GM12878 (cell line): ENCODE results near the gene DIAPH1. TPM values are rescaled to one million over a fixed set of nuclear protein-coding genes. Genes with fewer than 3 reads are reported as not detected.
A peak's percentile ranks its signal among the peaks of the same experiment; 100 is the strongest.

ENCODE experiments used
- CEBPB ChIP-seq, 2 experiments: fragments of 150-350 bp in 1 of 2; IDR thresholded peaks; 2 replicates each; pipeline ENCODE4 v1.6.1; 2012 to 2014; ENCODE audit warnings: low read depth in 2 of 2, low read length in 2 of 2, borderline replicate concordance in 1 of 2, inconsistent platforms in 1 of 2
- HDAC2 ChIP-seq: fragments of 200-600 bp; sonication (generic); IDR thresholded peaks from 2 replicates; pipeline ENCODE4 v1.6.1; 2017
- NFYB ChIP-seq: IDR thresholded peaks from 2 replicates; pipeline ENCODE4 v1.6.1; 2011; ENCODE audit warnings: low read depth, mild to moderate bottlenecking, low read length, improper control_type of control experiment, moderate library complexity; ENCODE audit not compliant: insufficient read depth
- NRF1 ChIP-seq: conservative IDR thresholded peaks from 2 replicates; pipeline ENCODE4 v1.6.1; 2011; ENCODE audit warnings: mild to moderate bottlenecking, low read depth, low read length, improper control_type of control experiment
- POU2F2 ChIP-seq: IDR thresholded peaks from 3 replicates; pipeline ENCODE4 v1.6.1; 2011; ENCODE audit warnings: low read depth, mild to moderate bottlenecking, low read length, borderline replicate concordance
- SMAD1 ChIP-seq: fragments of 450-650 bp; IDR thresholded peaks from 2 replicates; pipeline ENCODE4 v1.6.1; 2018; ENCODE audit warnings: mild to moderate bottlenecking, low read depth; ENCODE audit not compliant: partially characterized antibody
- YBX1 ChIP-seq: fragments of 450-650 bp; IDR thresholded peaks from 2 replicates; pipeline ENCODE4 v1.6.1; 2016; ENCODE audit warnings: antibody characterized with exemption
- YY1 ChIP-seq: IDR thresholded peaks from 2 replicates; pipeline ENCODE4 v1.6.1; 2011; ENCODE audit warnings: low read depth, mild to moderate bottlenecking, low read length
- ZNF217 ChIP-seq: fragments of 450-650 bp; IDR thresholded peaks from 2 replicates; pipeline ENCODE4 v1.6.1; 2017; ENCODE audit warnings: antibody characterized with exemption, mild to moderate bottlenecking
- ZSCAN29 ChIP-seq: fragments of 450-650 bp; IDR thresholded peaks from 2 replicates; pipeline ENCODE4 v1.6.1; 2017; ENCODE audit warnings: mild to moderate bottlenecking, moderate library complexity
- polyA plus RNA-seq, 11 experiments: library from polyadenylated mRNA; depleted of rRNA in 4 of 11; unstranded in 6 of 11; stranded (reverse) in 5 of 11; fragments of >200 nt; fragmentation: Nextera tagmentation in 4 of 11; fragmentation: Illumina TruSeq in 1 of 11; extraction: Ambion mirVana in 4 of 11; extraction: Trizol in 1 of 11; gene quantifications; 1 replicate in 1 of 11; 2 replicates in 10 of 11; pipeline versions ENCODE4 v1.2.1 to v1.2.3, GENCODE V29; 2011 to 2016; ENCODE audit warnings: inconsistent platforms in 2 of 11, missing spikeins in 2 of 11, low read depth in 1 of 11
- total RNA-seq, 4 experiments: library from RNA; depleted of rRNA in 3 of 4; stranded (reverse); fragments of >200 nt in 3 of 4; fragmentation: Illumina TruSeq in 1 of 4; extraction: Trizol in 1 of 4; gene quantifications; 2 replicates each; pipeline versions ENCODE4 v1.2.1 to v1.2.3, GENCODE V29; 2013 to 2021
- TF ChIP-seq, protein P1 (sequence below): IDR thresholded peaks from 2 replicates; pipeline ENCODE4 v1.6.1; 2011; ENCODE audit warnings: low read depth, mild to moderate bottlenecking, low read length, moderate library complexity, borderline replicate concordance; ENCODE audit errors: extremely low read depth
- TF ChIP-seq, protein P2 (sequence below): fragments of 450-650 bp; IDR thresholded peaks from 2 replicates; pipeline ENCODE4 v1.6.1; 2017; ENCODE audit warnings: antibody characterized with exemption, mild to moderate bottlenecking, moderate library complexity
- TF ChIP-seq, protein P3 (sequence below): IDR thresholded peaks from 2 replicates; pipeline ENCODE4 v1.6.1; 2012; ENCODE audit warnings: low read length, inconsistent platforms
- TF ChIP-seq, protein P4 (sequence below): fragments of 450-650 bp; IDR thresholded peaks from 2 replicates; pipeline ENCODE4 v1.6.1; 2016; ENCODE audit warnings: mild to moderate bottlenecking

DIAPH1 gene
- total and polyA plus RNA-seq, 10 of the 15 experiments (the other 5 are each of a cell fraction or from before 2014, with no cell fraction given): 37.8 to 168 (median 59.0) TPM

DNA sequence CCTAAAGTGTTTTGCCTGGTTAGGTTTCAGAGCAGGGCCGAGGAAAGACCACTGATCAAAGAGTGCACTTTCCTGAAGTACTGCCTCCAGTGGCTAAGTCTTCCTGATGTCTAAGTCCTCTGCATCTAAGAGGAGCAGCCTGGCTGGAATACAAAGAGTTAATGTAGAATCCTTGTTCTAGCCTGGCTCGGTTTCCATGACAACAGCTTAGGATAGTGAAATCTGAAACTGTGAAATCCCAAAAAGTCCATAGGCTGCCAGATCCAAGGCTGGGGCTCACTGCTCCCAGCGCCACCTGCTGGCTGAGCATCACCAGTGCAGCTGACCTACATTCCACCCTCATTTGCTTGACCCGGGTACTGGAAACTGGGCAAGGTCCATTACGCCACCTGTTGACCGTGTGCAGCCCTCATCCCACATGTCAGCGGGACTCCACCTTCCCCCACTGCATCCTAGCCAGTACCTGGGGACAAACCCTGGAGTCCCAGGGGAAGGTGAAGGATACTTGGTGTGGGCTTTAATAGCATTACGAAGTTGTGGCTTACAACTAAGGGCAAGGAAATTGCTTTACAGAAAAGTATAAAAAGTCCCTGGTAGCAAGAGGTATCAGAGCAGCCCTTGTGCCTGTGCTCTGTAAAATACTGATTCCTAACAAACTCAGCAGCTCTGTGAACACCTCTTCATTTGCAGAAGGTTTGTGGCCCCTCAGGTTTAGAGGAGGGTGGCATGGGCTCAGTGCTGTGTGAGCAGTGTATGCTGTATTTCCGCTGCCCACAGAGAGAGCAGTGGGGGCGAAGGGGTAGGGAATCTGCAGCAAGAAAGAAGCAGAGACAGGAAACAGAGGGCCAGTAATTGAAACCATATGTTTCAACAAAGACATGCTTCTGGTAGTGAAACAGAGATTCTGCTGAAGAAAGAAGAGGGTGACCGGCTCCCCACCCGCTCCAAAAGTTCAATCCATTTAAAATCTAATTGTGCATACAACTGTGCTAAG is 93.9 kb downstream of the DIAPH1 start (continued):
- TF ChIP-seq, protein P1, sequence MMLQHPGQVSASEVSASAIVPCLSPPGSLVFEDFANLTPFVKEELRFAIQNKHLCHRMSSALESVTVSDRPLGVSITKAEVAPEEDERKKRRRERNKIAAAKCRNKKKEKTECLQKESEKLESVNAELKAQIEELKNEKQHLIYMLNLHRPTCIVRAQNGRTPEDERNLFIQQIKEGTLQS: no peak
- TF ChIP-seq, protein P2, sequence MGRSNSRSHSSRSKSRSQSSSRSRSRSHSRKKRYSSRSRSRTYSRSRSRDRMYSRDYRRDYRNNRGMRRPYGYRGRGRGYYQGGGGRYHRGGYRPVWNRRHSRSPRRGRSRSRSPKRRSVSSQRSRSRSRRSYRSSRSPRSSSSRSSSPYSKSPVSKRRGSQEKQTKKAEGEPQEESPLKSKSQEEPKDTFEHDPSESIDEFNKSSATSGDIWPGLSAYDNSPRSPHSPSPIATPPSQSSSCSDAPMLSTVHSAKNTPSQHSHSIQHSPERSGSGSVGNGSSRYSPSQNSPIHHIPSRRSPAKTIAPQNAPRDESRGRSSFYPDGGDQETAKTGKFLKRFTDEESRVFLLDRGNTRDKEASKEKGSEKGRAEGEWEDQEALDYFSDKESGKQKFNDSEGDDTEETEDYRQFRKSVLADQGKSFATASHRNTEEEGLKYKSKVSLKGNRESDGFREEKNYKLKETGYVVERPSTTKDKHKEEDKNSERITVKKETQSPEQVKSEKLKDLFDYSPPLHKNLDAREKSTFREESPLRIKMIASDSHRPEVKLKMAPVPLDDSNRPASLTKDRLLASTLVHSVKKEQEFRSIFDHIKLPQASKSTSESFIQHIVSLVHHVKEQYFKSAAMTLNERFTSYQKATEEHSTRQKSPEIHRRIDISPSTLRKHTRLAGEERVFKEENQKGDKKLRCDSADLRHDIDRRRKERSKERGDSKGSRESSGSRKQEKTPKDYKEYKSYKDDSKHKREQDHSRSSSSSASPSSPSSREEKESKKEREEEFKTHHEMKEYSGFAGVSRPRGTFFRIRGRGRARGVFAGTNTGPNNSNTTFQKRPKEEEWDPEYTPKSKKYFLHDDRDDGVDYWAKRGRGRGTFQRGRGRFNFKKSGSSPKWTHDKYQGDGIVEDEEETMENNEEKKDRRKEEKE: no peak
- TF ChIP-seq CEBPB (IDR thresholded peaks at IDR 0.05; ENCODE audit: borderline replicate concordance in 1 of 2, low read depth in 2 of 2, low read length in 2 of 2) (no peak), POU2F2 (peak; percentile 34; the same call in 1 of the 3 replicates), YBX1 (no peak), NFYB (no peak), SMAD1 (no peak), YY1 (peak; percentile 82), ZSCAN29 (no peak), HDAC2 (no peak), NRF1 (no peak), ZNF217 (no peak)
- TF ChIP-seq, protein P3, sequence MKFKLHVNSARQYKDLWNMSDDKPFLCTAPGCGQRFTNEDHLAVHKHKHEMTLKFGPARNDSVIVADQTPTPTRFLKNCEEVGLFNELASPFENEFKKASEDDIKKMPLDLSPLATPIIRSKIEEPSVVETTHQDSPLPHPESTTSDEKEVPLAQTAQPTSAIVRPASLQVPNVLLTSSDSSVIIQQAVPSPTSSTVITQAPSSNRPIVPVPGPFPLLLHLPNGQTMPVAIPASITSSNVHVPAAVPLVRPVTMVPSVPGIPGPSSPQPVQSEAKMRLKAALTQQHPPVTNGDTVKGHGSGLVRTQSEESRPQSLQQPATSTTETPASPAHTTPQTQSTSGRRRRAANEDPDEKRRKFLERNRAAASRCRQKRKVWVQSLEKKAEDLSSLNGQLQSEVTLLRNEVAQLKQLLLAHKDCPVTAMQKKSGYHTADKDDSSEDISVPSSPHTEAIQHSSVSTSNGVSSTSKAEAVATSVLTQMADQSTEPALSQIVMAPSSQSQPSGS: no peak
- TF ChIP-seq, protein P4, sequence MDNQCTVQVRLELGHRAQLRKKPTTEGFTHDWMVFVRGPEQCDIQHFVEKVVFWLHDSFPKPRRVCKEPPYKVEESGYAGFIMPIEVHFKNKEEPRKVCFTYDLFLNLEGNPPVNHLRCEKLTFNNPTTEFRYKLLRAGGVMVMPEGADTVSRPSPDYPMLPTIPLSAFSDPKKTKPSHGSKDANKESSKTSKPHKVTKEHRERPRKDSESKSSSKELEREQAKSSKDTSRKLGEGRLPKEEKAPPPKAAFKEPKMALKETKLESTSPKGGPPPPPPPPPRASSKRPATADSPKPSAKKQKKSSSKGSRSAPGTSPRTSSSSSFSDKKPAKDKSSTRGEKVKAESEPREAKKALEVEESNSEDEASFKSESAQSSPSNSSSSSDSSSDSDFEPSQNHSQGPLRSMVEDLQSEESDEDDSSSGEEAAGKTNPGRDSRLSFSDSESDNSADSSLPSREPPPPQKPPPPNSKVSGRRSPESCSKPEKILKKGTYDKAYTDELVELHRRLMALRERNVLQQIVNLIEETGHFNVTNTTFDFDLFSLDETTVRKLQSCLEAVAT: peak; percentile 40; the same call in 1 of the 2 replicates
